Gastroesophageal sphincter (tissue), 4 donors: ENCODE data around the gene SLC35A2. TPM values are rescaled to one million over a fixed set of nuclear protein-coding genes. Genes with fewer than 3 reads are reported as not detected.
A peak's percentile ranks its signal among the peaks of the same experiment; 100 is the strongest.

Experiments
- ATAC-seq: fragments of 150-250 bp; one replicate; pipeline ENCODE4 v1.9.1; 2016; ENCODE audit warnings: mild to moderate bottlenecking, moderate library complexity
- H3K27ac ChIP-seq, 4 donors: fragments of 200-600 bp; sonication (generic) in 3 of 4; 1 replicate in 3 of 4; 2 replicates in 1 of 4; pipeline ENCODE4 v1.5.1; 2016 to 2019
- H3K27me3 ChIP-seq: fragments of 200-600 bp; sonication (generic); one replicate; pipeline ENCODE4 v1.5.1; 2019
- H3K36me3 ChIP-seq, 2 donors: fragments of 200-600 bp; sonication (generic); one replicate each; pipeline ENCODE4 v1.5.1; 2019; ENCODE audit warnings: control low read depth in 1 of 2
- H3K4me1 ChIP-seq, 3 donors: fragments of 200-600 bp; sonication (generic); 1 replicate in 2 of 3; 2 replicates in 1 of 3; pipeline ENCODE4 v1.5.1; 2016 to 2019; ENCODE audit warnings: control low read depth in 2 of 3
- H3K4me3 ChIP-seq, 2 donors: fragments of 200-600 bp; sonication (generic); one replicate each; pipeline ENCODE4 v1.5.1; 2019; ENCODE audit warnings: mild to moderate bottlenecking in 1 of 2, moderate library complexity in 1 of 2
- H3K9me3 ChIP-seq, 3 donors: fragments of 200-600 bp; sonication (generic); one replicate each; pipeline ENCODE4 v1.5.1; 2017 to 2019; ENCODE audit warnings: control low read depth in 2 of 3
- EP300 ChIP-seq: sonication (generic); formaldehyde crosslinking; IDR thresholded peaks from one replicate; pipeline ENCODE4 v1.6.1; 2017; ENCODE audit warnings: antibody characterized with exemption, mild to moderate bottlenecking
- POLR2A ChIP-seq, 2 donors: fragments of 450-650 bp; IDR thresholded peaks; one replicate each; pipeline ENCODE4 v1.6.1; 2017; ENCODE audit warnings: antibody characterized with exemption in 2 of 2, mild to moderate bottlenecking in 2 of 2, moderate library complexity in 1 of 2
- POLR2AphosphoS5 ChIP-seq: sonication (generic); formaldehyde crosslinking; IDR thresholded peaks from one replicate; pipeline ENCODE4 v1.6.1; 2017; ENCODE audit warnings: antibody characterized with exemption
- WGBS, 2 donors: methylation state at CpG; one replicate each; pipeline ENCODE4 v1.1.5; 2018; ENCODE audit warnings: low coverage in 1 of 2; 5-methylcytosine and 5-hydroxymethylcytosine counted together
- total RNA-seq, 4 donors: library from RNA; depleted of rRNA; stranded (reverse); fragments of >200 nt; gene quantifications; one replicate each; pipeline ENCODE4 v1.1.0, GENCODE V29; 2016
- TF ChIP-seq, protein P1 (sequence below), 4 experiments: fragments of 200-600 bp in 2 of 4; fragments of 450-650 bp in 2 of 4; sonication (generic) in 1 of 4; IDR thresholded peaks; one replicate each; pipeline ENCODE4 v1.5.1; 2017 to 2019; ENCODE audit warnings: antibody characterized with exemption in 4 of 4, mild to moderate bottlenecking in 2 of 4, moderate library complexity in 2 of 4

The SLC35A2 gene
- total RNA-seq, 4 donors from 2014 or later = 8.1 to 12.8 (median 11.9) TPM

DNA sequence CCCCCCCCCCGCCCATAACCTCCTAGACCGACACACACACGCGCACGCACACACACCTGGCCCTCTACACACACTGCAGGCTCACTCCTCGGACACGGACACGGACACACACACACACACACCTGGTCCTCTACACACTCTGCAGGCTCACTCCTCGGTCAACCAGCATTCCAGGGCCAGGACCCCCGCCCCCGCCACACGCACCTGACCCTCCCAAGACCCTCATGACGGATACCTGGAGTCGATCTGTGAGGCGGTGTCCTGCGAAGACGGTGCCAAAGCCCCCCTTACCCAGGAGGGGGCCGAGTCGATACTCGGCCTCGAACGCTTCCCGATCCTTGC is 6.8 kb upstream of the SLC35A2 start:
- Histone ChIP-seq H3K36me3 (peaks cover 0 to 33% of the 10 kb centered on the region in 2 donors), H3K27me3 (no peaks in the 10 kb centered on the region), H3K9me3 (no peaks in the 10 kb centered on the region), H3K4me3 (peak overlapping the region; percentile 64), H3K27ac (peak overlapping the region; percentile 79 to 88 (median 86)), H3K4me1 (peaks cover 0 to 30% (median 7%) of the 10 kb centered on the region in 3 donors)
- TF ChIP-seq POLR2AphosphoS5 (no peak), POLR2A (IDR thresholded peaks at IDR 0.05) (no peak), EP300 (no peak)
- TF ChIP-seq, protein P1, sequence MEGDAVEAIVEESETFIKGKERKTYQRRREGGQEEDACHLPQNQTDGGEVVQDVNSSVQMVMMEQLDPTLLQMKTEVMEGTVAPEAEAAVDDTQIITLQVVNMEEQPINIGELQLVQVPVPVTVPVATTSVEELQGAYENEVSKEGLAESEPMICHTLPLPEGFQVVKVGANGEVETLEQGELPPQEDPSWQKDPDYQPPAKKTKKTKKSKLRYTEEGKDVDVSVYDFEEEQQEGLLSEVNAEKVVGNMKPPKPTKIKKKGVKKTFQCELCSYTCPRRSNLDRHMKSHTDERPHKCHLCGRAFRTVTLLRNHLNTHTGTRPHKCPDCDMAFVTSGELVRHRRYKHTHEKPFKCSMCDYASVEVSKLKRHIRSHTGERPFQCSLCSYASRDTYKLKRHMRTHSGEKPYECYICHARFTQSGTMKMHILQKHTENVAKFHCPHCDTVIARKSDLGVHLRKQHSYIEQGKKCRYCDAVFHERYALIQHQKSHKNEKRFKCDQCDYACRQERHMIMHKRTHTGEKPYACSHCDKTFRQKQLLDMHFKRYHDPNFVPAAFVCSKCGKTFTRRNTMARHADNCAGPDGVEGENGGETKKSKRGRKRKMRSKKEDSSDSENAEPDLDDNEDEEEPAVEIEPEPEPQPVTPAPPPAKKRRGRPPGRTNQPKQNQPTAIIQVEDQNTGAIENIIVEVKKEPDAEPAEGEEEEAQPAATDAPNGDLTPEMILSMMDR (IDR thresholded peaks at IDR 0.05) = no peak
- WGBS, 2 donors = no CpG with 5 or more reads among the region's 23 CpGs
- ATAC-seq = no peak

DNA sequence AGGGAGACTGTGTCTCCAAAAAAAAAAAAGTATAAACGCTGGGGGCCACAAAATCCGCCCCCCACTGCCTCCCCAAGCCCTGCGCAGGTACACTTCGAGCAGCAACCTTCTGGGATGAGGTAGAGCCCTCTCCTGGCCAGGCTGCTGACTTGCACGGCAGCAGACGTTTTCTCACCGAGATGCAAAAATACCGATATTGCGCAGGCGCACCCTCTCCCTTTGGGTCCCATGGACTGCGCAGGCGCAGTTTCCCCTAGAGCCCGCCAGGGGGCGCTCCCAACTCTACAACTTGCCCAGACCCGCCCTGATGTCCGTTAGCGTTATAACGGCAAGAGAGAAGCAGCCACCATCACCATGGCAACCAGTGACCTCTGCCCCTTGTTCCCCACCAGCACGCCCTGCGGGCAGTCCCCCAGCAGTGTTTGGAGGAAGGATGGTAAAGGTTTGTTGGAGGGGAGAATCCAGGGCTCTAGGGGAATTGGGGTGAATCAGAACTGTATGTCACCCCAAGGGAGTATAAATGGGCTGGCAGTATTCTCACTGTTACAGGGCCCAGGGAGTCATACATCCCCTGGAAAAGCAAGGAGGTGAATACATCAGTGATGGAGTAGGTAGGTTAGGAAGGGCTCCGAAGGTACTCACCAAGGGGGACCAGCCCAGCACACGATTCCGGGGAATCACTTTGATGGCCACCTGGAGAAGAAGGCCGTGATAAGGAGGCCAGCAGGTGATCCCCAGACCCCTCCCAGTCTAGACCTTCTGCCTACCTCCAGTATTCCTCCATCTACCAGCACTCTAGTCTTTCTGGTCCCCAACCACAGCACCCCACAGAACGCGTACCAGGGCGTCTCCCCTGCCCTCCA is 5.9 kb upstream of the SLC35A2 start:
- Histone ChIP-seq H3K4me3 (peak overlapping the region in 1 of 2 donors; percentile 64), H3K27ac (peak overlapping the region; percentile 56 to 88 (median 86)), H3K4me1 (peaks cover 0 to 34% (median 7%) of the 10 kb centered on the region in 3 donors), H3K36me3 (peaks cover 0 to 24% of the 10 kb centered on the region in 2 donors), H3K27me3 (no peaks in the 10 kb centered on the region), H3K9me3 (no peaks in the 10 kb centered on the region)
- ATAC-seq = peak; percentile 74
- TF ChIP-seq, protein P1 (IDR thresholded peaks at IDR 0.05) = peak; percentile 89 to 93 (median 91)
- TF ChIP-seq POLR2A (IDR thresholded peaks at IDR 0.05) = no peak
- no peak for TF ChIP-seq EP300
- no peak for TF ChIP-seq POLR2AphosphoS5
- WGBS, 2 donors = 42 to 95% methylated on average over 3 to 18 of the region's 27 CpGs

DNA sequence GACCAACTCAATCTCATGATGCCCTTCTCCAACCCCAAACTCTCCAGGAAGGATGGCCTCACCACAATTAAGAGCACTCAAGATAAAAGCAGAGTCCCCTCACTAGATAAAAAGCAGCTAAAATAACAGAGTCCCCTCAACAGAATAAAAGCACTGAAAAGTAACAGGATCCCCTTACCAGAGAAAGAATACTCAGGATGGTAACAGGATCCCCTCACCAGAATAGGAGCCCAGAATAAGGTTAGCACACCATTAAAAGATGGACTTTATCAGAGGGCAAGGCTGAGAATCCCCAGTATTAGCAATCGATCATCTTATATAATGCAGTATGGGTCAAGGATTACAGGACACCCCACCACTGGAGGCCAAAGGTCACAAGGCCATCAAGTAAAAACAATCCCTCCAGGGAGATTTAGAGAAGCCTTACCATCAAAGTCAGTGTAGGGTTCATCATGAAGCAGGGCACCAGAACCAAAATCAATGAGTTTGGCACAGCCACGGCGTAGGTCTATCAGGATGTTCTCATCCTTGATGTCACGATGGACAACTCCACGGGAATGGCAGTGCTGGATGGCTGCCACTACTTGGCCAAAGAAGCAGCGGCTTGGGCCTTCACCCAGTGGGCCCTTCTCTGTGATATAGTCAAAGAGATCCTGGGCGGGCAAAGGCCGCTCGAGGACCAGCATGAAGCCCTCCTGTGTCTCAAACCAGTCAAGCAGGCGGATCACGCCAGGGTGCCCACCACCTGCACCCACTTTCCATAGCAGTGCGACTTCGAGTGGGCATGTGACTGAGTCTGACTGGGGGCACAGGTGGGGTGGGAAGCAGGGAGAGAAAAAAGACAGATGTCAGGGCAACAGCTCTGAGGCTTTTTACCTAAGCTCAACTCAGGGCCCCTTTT is 3.4 kb upstream of the SLC35A2 start:
- no peaks in the 10 kb centered on the region for H3K9me3 ChIP-seq
- no peak for ATAC-seq
- H3K27ac ChIP-seq = no peak overlapping the region
- WGBS, 2 donors = 100% methylated on average over 1 to 4 of the region's 13 CpGs
- no peak overlapping the region for H3K4me3 ChIP-seq
- H3K4me1 ChIP-seq = peaks cover 0 to 46% (median 7%) of the 10 kb centered on the region in 3 donors
- TF ChIP-seq POLR2AphosphoS5 (no peak), POLR2A (IDR thresholded peaks at IDR 0.05) (no peak), EP300 (no peak)
- TF ChIP-seq, protein P1 (IDR thresholded peaks at IDR 0.05) = no peak
- H3K27me3 ChIP-seq = no peaks in the 10 kb centered on the region
- H3K36me3 ChIP-seq = peaks cover 0 to 19% of the 10 kb centered on the region in 2 donors

DNA sequence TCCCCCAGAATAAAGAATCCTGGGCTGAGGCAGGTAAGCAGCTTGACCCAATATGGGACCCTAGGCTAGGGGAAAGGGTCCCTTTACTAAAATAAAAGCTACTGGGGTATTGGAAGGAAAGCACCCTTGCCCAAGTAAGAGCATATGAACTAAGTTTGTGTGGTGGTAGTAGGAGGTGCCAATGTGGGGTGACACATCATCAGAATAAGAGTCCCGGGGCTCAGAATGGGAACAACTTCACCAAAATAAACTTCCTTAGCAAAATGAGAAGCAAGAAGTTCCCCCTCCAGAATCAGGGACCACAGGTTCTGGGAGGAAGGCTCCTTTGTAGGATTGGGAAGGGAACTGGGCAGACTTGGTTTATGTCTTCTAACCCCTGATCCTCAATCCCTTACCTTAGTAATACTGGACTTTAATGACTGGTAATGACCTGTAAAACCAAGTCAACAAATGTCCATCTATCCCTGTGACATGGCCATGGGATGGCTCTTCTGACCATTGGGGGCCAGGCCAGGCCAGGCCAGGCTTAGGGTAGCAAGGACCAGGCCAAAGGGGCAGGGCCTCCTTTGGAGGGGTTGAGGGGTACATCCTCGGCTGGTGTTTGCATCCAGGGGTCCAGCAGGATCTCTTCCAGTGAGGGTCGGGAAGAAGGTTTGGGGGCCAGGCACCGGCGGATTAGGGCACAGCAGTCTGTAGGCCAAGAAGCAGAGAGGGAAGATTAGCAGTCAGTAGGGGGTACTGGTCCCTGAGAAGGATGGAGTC is 2.3 kb upstream of the SLC35A2 start:
- Histone ChIP-seq H3K4me1 (peaks cover 0 to 40% (median 7%) of the 10 kb centered on the region in 3 donors), H3K9me3 (no peaks in the 10 kb centered on the region), H3K27me3 (no peaks in the 10 kb centered on the region), H3K27ac (no peak overlapping the region), H3K36me3 (peaks cover 0 to 24% of the 10 kb centered on the region in 2 donors), H3K4me3 (no peak overlapping the region)
- no peak for TF ChIP-seq EP300
- no peak for TF ChIP-seq POLR2A (IDR thresholded peaks at IDR 0.05)
- TF ChIP-seq POLR2AphosphoS5 = no peak
- TF ChIP-seq, protein P1 (IDR thresholded peaks at IDR 0.05) = no peak
- ATAC-seq = no peak
- WGBS, 2 donors = 80% methylated on average over 1 of the region's 5 CpGs; no CpG with 5 or more reads in 1 of the 2 donors
